Ishikawa (cell line): ENCODE data around the gene SOD1.

Source experiments
- EP300 ChIP-seq: IDR thresholded peaks from 2 replicates; pipeline ENCODE4 v1.6.1; 2012; ENCODE audit warnings: borderline replicate concordance
- REST ChIP-seq: IDR thresholded peaks from 2 replicates; pipeline ENCODE4 v1.6.1; 2012; ENCODE audit warnings: low read depth, mild to moderate bottlenecking
- TEAD4 ChIP-seq: IDR thresholded peaks from 2 replicates; pipeline ENCODE4 v1.6.1; 2012

GRCh38 chr21:31667639-31668038, 8.1 kb downstream of the SOD1 start:
- TF ChIP-seq TEAD4 = no peak
- no peak for TF ChIP-seq EP300
- no peak for TF ChIP-seq REST
